Measurements from ENCODE around the gene ID3.

ID3 gene

DNA sequence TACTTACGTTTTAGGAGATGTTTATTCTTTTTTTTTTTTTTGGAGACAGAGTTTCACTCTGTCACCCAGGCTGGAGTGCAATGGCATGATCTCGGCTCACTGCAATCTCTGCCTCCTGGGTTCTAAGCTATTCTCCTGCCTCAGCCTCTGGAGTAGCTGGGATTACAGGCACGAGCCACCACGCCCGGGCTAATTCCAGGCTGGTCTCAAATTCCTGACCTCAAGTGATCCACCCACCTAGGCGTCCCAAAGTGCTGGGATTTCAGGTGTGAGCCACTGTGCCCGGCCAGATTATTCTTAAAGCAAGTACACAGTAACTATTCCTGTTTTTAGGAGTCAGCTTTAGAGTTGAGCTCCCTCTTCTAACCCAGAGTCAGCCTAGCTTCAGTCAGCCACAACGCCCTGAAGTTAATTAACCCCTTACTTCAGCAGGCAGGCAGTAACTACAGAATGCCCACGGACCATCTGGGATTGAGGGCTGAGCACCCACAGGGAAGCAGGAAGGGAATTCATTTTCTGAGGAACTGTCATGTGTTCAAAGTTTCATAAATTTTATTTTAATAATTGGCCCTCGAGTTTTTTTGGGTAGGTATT lies 5.3 kb upstream of the ID3 start:
- no peak for DNase-seq

DNA sequence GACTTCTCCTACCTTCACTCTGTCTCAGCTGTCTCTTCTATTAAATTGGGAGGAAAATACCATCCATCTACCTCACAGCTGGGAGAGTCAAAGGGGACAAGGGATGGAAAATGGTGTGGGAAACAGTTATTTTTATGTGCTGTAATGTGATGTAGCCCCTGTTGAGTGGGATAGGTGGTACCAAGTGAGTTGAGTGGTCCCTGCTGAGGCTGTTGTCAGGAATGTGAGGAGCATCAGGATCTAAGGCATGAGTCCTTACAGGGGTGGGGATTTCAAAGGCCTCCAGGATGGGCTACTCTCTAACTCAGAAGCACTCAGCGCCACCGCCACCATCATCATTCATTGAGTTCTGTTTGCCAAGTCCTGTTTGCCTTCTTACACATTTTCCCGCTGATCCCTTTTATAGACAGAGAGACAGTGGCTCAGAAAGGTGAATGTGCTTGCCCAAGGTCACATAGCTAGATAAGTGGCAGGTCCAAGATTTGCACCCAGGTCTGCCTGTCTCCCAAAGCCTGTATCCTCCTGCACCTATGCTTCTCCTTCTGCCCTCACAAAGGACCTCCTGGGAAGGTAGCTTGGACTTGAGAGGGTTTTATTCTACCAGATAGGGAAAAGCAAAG lies 4.6 kb upstream of the ID3 start:
- DNase-seq: no peak

DNA sequence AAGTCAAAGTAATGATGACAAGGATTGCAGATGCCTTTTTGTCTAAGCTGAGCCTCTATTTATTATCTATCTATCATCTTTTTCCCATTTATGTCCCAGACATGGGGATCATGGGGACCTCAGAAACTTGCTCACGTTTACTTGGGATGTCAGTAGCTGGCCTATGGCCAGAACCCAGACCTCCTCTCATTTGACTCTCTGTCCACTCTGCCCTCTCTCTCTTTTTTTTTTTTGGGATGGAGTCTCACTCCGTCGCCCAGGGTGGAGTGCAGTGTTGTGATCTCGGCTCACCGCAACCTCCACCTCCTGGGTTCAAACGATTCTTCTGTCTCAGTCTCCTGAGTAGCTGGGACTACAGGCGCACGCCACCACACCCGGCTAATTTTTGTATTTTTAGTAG lies 3.7 kb upstream of the ID3 start:
- DNase-seq: no peak

DNA sequence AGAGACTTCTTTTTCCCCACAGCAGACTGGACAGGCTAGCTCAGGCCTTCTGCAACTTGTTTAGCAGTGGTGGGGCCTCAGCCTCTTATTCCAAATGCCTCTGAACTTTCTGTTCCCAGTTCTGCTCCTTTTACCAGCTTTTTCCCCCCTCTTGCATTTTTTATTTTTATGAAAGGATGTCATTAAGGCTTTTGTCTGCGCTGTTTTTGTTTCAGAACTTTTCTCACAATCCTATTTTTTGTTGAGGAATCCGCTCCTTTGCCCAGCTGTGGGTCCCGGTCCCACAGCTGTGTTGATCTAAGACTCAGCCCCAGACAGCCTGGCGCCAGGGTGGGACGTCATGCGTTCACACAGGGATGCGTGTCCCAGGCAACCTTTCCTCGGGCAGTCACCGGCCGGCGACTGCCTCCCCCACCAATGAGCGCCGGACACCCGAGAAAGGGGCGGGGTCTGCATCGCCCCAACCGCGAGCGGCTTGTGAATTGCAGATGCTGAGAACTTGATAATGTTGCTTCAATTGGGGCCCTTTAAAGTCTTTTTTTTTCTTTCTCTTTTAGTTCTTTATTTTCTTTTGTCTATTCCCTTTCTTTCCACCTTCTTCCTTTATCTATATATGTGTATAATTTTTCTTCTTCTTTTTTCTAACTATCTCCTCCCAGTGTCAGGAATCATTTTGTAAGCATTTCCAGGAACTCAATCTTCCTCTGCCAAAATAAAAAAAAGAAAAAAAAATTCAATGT lies 3.0 kb upstream of the ID3 start:
- peak; percentile 78 for DNase-seq

DNA sequence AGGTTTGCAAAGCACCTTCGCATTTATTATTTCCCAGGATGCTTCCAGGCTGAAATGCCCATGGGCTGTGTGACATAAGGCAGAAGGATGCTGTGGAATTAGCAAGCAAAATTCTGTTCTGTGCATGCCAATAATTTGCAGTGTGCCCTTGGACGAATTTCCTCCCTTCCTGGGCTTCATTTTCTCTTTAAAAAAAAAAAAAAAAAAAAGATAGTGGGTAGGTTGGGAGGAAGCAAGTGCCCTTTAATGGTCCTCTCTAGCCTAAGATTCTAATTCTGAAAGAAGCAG lies 2.5 kb upstream of the ID3 start:
- no peak for DNase-seq

DNA sequence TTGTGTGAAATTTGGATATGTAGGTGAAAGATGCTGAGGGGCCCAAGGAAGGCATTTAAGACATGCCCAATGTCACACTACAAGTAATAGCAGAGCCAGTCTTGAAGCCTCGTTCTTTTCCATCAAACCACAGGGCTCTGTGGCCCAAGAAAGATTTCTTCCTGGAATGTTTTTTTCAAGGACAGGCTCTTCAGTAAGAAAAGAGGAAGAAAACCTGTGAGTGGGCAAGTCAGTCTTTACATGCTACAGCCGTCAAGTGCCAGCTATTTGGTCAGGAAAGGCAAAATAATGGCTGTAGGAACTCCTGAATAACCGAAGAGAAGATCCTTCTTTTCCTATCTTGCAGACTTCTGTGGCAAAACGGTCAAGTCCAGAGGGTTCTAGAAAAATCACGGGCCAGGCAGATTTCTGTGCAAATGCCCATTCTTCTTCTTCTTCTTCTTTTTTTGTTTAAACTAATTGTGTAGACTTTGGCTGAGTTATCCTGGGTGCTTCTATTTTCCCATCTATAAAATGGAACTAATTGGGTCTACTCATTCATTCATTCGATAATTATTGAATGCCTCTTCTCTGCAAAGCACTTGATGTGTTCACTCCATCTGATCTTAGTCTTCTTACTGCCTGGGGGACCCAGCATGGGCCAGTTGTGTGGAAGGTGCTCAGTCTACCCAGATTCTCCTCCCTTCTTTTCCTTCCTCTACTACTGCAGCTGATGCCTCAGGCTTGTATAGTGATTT lies 1.9 kb upstream of the ID3 start:
- DNase-seq: no peak

DNA sequence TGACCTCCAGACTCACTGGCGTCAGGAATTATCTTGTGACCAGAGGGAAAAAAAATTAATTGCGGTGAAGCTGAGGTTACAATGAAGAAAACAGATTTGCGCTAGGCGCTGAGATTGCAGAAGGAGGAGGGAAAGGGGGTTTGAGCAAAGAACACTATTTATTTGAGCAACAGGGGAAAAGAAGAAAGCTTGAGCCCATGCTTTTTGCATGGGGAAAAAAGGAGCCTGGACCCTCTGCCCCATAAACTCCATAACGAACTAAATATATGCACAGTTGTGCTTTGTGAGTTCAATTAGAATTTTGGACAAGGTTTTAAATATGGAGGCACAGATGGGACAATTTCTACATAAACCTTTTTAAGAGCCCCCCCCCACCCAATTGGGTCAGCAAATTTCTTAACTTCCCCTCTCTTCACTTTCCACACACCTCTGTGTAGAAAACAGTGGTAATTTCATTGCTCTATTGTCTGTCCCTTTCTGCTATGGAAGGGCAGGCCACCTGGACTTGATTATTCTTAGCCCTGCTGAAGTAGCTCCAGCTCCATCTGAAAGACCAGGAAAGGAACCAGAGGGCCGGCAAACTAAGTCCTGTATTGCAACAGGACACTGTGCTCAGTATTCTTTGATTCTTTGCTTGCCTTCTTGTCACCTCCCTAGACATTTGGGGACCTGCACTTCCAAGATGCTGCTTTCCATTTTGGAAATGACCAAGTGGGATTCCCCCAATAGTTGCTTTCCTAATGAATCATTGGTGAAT lies 862 bp upstream of the ID3 start:
- DNase-seq: no peak

DNA sequence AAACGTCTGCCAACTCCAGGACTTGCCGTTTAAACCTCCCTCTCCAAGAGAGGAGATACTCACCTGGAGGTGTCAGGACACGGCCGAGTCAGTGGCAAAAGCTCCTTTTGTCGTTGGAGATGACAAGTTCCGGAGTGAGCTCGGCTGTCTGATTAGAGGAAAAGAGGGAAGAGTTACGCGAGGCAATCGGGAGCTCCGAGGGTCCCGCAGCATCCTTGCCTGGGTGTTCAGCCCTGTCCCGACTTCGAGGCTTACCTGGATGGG lies 497 bp downstream of the ID3 start:
- no peak for DNase-seq

DNA sequence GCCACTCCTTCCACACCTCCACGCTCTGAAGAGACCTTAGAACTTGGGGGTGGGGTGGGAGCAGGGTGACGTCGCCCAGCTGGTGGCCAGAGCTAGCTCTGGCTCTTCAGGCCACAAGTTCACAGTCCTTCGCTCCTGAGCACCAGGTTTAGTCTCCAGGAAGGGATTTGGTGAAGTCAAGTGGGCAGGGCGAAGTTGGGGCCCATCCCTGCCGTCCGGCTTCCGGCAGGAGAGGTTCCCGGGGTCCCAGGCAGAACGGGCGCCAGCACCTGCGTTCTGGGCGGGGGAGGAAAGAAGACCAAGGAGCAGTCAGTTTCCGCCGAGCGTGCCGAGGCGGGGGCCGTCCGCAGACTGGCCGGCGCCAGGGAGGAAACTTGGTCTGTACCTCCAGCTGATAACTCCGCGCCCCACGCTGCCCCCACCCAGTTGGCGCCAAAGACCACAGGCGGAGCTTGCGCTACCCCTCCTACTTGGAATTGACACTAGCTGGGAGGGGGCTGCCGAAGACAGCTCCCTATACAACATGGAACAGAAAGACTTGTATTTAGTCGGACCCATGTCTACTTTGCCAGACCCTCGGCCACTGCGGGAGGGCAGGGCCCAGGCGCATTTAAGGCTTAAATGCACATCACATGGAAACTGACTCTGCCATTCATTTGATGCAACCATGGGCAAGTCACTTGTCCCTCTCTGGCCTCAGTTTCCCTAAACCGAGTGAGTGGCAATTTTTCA lies 995 bp downstream of the ID3 start:
- DNase-seq: no peak

DNA sequence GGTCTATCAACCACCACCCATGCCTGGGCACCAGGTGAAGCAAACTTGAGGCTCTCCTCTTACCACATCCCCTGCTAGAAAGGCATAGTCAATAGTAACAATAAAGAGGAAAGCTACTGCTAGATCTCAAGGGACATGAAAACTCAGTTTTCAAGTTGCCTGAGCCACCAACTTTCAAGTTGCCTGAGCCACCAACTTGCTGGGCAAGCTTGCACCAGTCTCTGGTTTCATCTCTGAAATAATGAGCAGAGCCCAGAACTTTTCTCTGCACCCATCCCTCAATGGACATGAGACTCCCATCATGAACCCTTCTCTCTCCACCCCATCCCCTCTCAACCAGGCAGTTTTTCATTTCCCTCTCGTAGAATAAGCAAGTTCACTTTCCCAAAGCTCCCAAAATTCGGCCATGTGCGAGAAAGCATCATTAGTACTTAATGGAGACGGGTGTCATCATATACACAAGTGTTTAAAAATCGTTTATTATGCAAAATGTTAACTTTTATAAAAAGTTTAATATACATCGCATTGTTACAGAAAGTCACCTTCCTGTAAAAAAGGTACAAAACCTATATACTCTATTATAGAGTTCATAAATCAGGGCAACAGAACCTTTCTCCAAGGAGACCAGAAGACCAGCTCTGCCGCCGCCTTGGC lies 1.7 kb downstream of the ID3 start:
- DNase-seq: no peak

DNA sequence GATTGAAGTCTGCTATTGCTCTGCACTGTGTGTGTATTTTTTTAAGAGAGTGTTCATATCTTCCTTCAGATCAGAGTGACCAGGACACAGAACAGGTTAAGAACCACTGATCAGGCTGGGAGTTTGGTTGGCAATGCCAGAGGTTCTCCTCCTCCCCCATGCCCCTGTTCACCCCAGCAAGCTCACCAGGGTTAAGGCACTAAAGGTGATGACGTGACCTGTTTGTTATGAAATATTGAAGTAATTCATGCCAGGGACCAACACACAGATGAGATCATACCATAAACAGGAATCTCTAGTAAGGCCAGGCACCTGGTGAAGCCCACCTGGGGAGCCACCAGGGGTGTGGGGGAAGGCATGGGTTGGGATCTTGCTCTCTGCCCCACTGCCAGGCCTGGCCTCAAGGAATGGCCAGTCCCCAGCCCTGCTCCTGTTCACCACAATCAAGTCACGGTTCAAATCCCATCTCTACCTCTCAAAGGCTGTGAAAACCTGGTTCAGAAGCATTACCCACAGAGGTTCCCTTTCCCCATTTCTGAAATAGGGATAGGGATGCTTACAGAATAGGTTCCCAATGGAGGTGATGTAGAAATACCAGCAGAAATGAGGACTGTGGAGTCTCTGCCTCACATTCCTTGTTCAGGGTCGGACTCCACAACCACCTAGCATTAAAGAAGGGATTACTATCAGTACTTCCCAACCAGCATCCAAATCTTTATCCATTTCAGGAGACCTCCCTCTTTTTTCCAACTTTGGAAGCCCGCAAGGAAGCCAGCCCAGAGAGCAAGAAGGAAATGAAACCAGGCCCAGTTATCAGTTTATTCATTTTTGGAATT lies 2.4 kb downstream of the ID3 start:
- DNase-seq: no peak

DNA sequence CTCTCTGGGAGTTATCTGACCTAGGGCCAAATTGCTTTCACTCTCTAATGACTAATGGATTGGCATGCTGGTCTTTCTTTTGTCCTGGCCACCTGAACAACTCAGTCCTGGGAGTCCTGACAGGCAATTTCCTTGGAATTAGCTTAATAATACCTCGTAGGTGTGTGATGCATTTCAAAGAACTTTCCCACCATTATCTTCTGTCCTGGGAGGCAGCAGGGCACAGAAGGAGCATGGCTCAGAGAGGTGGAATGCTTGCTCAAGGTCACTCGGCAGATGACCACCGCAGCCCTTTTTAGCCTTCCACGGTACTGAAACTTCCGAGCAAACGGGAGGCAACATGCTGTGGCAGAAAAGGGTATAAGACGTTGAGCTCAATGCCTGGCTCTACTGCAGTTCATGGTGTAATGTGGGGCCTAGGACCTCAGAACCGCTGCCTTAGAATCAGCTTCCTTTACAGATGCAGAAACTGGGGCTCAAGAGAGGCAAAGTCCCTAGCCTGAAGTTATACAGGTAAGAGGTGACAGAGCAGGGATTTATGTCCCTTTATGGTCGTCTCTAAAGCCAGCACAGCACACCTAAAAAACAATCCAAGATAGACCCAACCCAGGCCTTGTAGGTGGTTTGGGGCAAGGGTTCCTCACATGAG lies 3.2 kb downstream of the ID3 start:
- no peak for DNase-seq

DNA sequence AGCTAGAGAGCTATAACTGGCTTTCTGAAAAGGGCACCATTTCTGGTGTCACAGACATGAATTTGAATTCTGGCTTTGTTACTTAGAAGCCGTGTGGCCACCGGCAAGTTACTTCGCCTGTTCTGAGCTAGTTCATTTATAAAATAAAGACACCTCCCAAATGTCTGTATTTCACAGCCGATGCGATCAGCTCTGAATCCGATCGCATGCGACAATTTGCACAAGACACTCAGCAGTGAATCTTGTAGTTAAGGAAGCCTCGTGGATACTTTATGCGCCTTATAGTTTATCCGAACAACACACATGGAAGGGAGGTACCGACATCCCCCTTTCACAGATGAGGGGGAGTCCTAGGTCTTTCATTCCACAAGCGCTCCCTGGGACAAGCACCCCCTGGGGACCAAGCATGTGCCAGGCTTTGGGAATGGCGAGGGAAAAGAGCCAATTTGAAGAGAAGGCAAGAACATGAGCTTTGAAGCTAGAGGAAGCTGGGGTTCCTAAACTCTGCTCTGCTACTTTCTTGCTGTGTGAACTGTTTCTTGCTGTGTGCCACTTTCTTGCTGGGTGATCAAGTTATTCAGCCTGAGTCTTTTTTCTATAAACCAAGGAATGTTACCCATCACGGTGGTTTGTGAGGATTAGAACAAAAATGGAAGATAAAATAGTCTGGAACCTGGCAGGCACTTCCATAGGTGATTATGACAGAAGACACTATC lies 3.9 kb downstream of the ID3 start:
- DNase-seq: no peak

DNA sequence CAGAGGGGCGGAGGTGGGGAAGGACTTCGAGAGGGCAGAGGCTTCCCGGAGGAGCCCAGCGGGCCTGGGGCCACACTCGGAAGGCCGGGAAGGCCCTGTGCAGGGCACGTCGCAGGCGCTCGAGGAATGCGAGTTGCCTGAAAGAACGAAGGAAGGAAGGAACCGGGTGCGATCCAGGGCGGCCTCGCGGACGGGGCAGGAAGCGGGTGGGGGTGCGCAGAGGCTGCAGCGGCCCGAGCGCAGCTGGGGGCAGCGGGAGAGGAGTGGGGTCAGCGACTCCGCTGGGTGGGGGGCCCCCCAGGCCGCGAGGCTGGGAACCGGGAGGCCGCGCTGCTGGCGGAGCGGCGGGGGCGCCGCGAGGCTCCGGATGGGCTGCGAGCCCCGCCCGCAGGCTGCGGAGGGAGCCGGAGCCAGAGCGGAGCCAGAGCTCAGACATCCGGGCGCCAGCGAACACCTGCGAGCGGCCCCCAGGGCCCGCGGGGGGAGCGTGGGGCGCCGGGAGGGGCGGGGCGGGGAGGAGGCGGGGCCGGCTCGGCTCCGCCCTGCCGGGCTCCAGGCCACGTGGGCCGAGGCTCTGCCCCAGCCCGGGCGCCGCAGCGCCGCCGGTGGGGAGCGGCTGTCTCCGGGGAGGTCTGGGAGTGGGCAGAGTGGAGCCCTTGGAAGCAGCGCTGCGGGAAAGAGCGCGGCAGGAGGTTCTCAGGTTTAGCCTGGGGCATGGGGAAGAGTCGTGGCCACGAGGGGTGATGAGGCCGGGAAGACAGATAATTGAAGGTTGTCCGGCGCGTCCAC lies 4.6 kb downstream of the ID3 start:
- peak; percentile 44 for DNase-seq

DNA sequence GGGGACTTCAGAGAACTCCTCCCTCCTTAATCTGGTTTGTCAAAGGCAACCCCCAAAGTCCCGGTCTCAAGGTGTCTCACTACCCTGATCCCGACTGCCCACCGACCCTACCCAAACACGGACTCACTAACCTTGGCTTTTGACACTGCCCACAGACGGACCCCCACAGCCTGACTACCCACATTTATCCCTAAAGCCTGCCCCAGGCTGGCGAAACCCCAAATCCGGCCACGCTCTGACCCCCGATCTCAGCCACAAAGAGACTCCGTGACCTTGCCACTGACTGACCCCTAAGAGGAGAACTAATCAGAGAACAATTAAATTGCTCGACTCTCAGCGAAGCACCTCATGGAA lies 5.2 kb downstream of the ID3 start:
- DNase-seq: no peak

DNA sequence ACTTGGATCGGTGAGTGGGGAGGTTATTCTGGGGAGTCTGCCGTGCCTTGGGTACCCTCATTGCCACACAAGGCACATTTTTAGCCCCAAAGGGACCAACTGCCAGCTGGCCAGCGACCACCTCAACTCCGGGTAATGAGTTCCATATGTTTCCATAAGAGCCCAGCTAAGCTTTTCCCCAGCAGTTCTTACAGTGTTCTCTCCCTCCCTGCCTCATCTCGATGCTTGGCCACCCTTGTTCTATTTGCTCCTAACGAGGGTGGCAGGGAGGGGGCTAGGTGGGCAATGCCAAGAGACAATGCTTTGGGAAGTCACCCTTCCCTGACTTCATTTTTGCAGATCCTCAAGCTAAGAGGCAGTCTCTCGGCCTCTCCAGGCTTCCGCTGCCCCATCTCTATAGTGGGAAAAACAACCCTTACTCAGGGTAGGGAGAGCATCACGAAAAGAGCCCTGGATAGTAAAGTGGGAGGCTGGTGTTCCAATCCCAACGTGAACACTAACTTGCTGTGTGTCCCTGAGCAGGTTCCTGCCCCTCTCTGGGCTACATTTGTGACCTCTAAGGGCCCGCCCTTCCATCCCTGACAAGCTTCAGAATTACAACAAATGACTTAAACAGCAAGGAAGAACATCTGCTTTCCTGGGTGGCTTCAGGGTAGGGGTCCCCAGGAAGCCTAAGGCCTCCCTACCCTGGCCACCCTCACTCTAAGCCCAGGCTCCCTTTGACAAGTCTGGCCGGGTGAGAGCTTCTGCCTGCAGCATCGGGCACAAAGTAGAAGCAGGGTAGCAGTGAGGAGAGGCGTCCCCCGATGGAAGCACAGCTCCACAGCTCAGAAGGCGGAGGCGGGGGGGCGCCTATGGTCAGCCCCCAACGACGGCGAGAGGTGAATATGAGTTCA lies 5.8 kb downstream of the ID3 start:
- DNase-seq: no peak

DNA sequence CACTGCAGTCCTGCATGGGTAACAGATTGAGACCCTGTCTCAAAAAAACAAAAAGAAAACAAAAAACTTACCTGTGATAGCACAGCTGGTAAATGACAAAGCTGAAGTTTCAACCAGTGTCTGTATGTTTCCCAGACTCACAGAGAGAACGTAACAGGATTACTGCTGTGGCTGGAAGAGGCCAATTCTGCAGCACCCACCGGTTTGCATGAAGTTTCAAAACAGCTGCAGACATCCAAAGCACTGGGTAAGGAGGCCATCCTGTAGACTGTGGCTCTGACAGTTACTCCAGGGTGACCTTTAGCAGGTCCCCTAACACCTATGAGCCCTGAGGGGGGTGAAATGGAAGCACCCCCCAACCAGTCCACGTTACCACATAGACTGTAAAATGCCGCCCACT lies 7.5 kb downstream of the ID3 start:
- no peak for DNase-seq

DNA sequence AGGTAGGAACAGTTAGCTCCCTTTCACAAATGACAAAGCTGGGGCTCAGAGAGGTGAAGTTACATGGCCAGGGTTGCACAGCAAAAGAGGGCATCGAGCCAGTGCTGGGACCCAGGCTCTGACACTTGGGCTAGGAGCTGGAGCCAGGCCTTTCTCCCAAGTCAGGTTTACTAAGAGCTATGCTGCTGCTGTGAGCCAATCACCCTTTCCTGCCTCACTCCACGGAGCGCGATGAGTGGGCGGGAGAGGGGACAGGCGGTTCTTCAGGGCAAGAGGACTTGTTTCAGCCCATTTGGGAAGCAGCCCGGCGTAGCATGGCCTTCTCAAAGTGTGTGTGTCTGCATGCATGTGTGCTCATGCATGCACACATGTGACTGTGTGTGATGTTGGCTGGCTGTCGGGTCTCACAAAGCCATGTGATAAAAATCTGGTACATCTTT lies 10.6 kb downstream of the ID3 start:
- DNase-seq: no peak

All from NCI-H1436 treated with DMSO at 0.1 percent for 48 hours (cell line).